Neutrophil (primary cell): ENCODE measurements around the gene SLC35D3.
A peak's percentile ranks its signal among the peaks of the same experiment; 100 is the strongest.

Experiments
- H3K27ac ChIP-seq: fragments of 200-600 bp; sonication (generic); 2 replicates; pipeline ENCODE4 v1.5.1; 2016; ENCODE audit warnings: mild to moderate bottlenecking, moderate library complexity
- H3K27me3 ChIP-seq: fragments of 200-600 bp; sonication (generic); 2 replicates; pipeline ENCODE4 v1.6.0; 2016; ENCODE audit warnings: mild to moderate bottlenecking
- H3K36me3 ChIP-seq: fragments of 200-600 bp; sonication (generic); 2 replicates; pipeline ENCODE4 v1.5.1; 2017
- H3K4me1 ChIP-seq, 2 experiments: fragments of 200-600 bp in 1 of 2; sonication (generic) in 1 of 2; 1 replicate in 1 of 2; 2 replicates in 1 of 2; pipeline versions ENCODE4 v1.5.1 to v1.6.1; 2013 to 2016; ENCODE audit warnings: low read depth in 1 of 2, low read length in 1 of 2, mild to moderate bottlenecking in 1 of 2, moderate library complexity in 1 of 2; ENCODE audit not compliant: control insufficient read depth in 1 of 2, insufficient read depth in 1 of 2
- H3K4me3 ChIP-seq, 2 experiments: fragments of 200-600 bp in 1 of 2; sonication (generic) in 1 of 2; 1 replicate in 1 of 2; 2 replicates in 1 of 2; pipeline ENCODE4 v1.5.1; 2013 to 2016; ENCODE audit warnings: low read depth in 1 of 2, low read length in 1 of 2, mild to moderate bottlenecking in 1 of 2, moderate library complexity in 1 of 2
- H3K9me3 ChIP-seq: fragments of 200-600 bp; sonication (generic); 2 replicates; pipeline ENCODE4 v1.5.1; 2016
- CTCF ChIP-seq: fragments of 200-600 bp; sonication (generic); IDR thresholded peaks from 2 replicates; pipeline ENCODE4 v1.5.1; 2016; ENCODE audit warnings: antibody characterized with exemption

Gene SLC35D3

GRCh38 chr6:136920671-136921380 is 1.3 kb upstream of the SLC35D3 start:
- H3K4me3 ChIP-seq, result peak overlapping the region; percentile 46 to 65
- peaks cover 84% of the 10 kb centered on the region for H3K27me3 ChIP-seq
- TF ChIP-seq CTCF, result no peak
- no peak overlapping the region for H3K27ac ChIP-seq
- H3K36me3 ChIP-seq, result no peaks in the 10 kb centered on the region
- no peaks in the 10 kb centered on the region for H3K9me3 ChIP-seq
- H3K4me1 ChIP-seq, result peaks cover 33 to 42% of the 10 kb centered on the region in 2 experiments

GRCh38 chr6:136921381-136921935 is 643 bp upstream of the SLC35D3 start:
- Histone ChIP-seq H3K4me1 (peaks cover 33 to 42% of the 10 kb centered on the region in 2 experiments), H3K9me3 (no peaks in the 10 kb centered on the region), H3K27ac (no peak overlapping the region), H3K4me3 (peak overlapping the region; percentile 46 to 65), H3K27me3 (peaks cover 91% of the 10 kb centered on the region), H3K36me3 (no peaks in the 10 kb centered on the region)
- no peak for TF ChIP-seq CTCF

GRCh38 chr6:136922685-136923006 is 545 bp downstream of the SLC35D3 start:
- Histone ChIP-seq H3K4me3 (peak overlapping the region; percentile 46 to 65), H3K27me3 (peaks cover 100% of the 10 kb centered on the region), H3K27ac (no peak overlapping the region), H3K36me3 (no peaks in the 10 kb centered on the region), H3K4me1 (peaks cover 33 to 42% of the 10 kb centered on the region in 2 experiments), H3K9me3 (no peaks in the 10 kb centered on the region)
- TF ChIP-seq CTCF, result no peak

- no peaks in the 10 kb centered on the region for H3K9me3 ChIP-seq
- H3K36me3 ChIP-seq, result no peaks in the 10 kb centered on the region
- H3K27me3 ChIP-seq, result peaks cover 94% of the 10 kb centered on the region
- H3K27ac ChIP-seq, result no peak overlapping the region
- H3K4me3 ChIP-seq, result peak overlapping the region in 1 of 2 experiments; percentile 65
- no peak for TF ChIP-seq CTCF
- H3K4me1 ChIP-seq, result peaks cover 33 to 42% of the 10 kb centered on the region in 2 experiments
These were observed 1.2 kb downstream of the SLC35D3 start for GRCh38 chr6:136923116-136923953.

- no peaks in the 10 kb centered on the region for H3K9me3 ChIP-seq
- no peaks in the 10 kb centered on the region for H3K36me3 ChIP-seq
- peaks cover 33 to 42% of the 10 kb centered on the region in 2 experiments for H3K4me1 ChIP-seq
- H3K27me3 ChIP-seq, result peaks cover 93% of the 10 kb centered on the region
- no peak for TF ChIP-seq CTCF
- H3K4me3 ChIP-seq, result no peak overlapping the region
- no peak overlapping the region for H3K27ac ChIP-seq
These were observed 2.0 kb downstream of the SLC35D3 start for GRCh38 chr6:136923954-136924673.
